ENCODE results near the gene ADAMTS2.
"Not testable (repeated sequence)": the region's sequence is repeated elsewhere in the genome, so short reads cannot be mapped to it uniquely, and the experiment has no call there.

Gene ADAMTS2

GRCh38 chr5:179112469-179113142 lies 232.7 kb downstream of the ADAMTS2 start:
- no peak for DNase-seq
- in situ Hi-C loops (cut with HindIII; ENCODE audit: low pct_ligation_motif_present, low pct_unique_long_range_greater_than_20kb, low sequenced_read_pairs): no loop called here

DNA sequence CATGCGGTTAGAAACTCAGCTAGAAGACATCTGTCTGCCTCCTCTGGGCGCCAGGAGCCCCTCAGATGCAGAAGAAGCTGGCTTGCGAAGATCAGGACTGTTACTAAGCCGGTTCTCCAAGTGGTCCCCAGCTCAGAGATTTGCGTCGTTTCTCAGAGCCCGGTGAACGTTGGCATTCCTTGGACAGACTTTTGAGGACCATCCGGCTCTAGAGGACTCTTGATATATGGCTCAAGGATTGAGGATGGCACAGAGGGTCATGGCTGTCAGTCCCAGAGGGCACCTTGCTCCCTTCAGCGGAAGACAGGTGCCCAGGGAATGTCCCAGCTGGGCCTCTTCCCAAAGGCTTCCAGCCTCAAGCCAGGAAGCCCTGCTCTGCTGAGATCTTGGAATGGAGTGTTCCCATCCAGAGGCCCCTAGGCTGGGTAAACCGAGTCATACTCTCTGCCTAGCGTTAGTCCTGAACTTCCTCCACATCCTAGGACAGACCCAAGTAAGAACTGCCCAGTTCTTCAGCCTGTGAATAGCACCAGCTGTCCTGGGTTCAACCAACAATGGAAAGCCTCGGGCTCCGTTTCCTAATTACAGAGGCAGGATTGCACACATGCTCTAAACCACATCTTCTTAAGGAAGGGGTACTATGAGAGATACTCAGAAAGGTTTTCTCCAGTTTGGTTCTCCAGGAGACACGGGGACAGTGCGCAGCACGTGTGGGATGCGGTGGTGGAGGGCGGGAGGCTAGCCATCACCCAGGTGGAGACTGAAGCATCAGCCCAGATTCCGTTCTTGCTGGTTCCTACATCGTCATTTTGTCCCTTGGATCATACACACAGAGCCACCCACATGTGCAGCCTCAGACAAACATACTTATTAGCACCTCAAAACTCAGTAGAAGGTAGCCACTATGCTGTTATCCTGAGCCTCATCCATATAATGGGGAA lies 233.7 kb downstream of the ADAMTS2 start:
- in situ Hi-C loops (cut with HindIII; ENCODE audit: low pct_ligation_motif_present, low pct_unique_long_range_greater_than_20kb, low sequenced_read_pairs): no loop called here
- no peak for DNase-seq

DNA sequence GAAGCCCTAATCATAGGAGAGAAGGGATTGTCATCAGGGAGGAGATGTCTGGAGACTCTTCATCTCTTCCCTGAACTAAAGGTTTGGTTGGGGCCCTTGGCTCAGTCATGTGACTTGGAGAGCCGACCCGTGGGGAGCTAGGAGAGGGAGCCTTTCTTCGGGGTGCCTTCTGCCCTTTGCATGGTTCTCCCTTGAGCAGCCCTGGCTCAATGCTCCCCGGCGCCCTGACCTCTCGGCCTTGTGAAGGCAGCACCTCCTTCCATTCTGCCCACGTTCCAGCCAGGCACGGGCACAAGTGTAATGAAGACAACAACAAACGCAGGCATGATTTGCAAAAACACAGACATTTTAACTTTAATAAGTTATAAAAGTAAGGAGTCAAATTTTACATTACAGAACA lies 234.7 kb downstream of the ADAMTS2 start:
- in situ Hi-C loops (cut with HindIII; ENCODE audit: low pct_ligation_motif_present, low pct_unique_long_range_greater_than_20kb, low sequenced_read_pairs): no loop called here
- DNase-seq: no peak

DNA sequence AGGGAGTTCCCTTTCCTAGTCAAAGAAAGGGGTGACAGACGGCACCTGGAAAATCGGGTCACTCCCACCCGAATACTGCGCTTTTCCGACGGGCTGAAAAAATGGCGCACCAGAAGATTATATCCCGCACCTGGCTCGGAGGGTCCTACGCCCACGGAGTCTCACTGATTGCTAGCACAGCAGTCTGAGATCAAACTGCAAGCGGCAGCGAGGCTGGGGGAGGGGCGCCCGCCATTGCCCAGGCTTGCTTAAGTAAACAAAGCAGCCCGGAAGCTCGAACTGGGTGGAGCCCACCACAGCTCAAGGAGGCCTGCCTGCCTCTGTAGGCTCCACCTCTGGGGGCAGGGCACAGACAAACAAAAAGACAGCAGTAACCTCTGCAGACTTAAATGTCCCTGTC lies 244.0 kb downstream of the ADAMTS2 start:
- DNase-seq; in situ Hi-C loops (cut with HindIII; ENCODE audit: low pct_ligation_motif_present, low pct_unique_long_range_greater_than_20kb, low sequenced_read_pairs): not testable (repeated sequence)

DNA sequence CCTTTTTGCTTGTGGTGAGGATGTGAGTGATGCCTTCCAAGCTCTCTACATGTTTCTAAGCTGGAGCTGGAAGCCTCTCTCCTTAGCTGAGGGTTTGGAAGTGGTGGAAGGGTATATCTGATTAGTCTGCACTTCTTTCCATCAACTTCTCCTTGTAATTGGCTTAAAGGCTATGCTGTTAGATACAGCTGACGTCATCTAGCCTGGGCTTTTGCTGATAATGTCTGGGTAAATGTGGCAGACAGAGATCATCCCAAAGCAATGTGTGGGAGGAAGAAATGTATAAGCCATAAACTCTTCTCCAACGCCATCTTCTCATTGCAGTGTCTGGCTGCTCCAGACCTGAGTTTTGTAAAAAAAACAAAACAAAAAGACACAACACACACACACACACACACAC lies 255.8 kb downstream of the ADAMTS2 start:
- no peak for DNase-seq
- in situ Hi-C loops (cut with HindIII; ENCODE audit: low pct_ligation_motif_present, low pct_unique_long_range_greater_than_20kb, low sequenced_read_pairs): no loop called here

- no peak for DNase-seq
- in situ Hi-C loops (cut with HindIII; ENCODE audit: low pct_ligation_motif_present, low pct_unique_long_range_greater_than_20kb, low sequenced_read_pairs): no loop called here
Observed at GRCh38 chr5:179080724-179081123, 264.5 kb downstream of the ADAMTS2 start.

DNA sequence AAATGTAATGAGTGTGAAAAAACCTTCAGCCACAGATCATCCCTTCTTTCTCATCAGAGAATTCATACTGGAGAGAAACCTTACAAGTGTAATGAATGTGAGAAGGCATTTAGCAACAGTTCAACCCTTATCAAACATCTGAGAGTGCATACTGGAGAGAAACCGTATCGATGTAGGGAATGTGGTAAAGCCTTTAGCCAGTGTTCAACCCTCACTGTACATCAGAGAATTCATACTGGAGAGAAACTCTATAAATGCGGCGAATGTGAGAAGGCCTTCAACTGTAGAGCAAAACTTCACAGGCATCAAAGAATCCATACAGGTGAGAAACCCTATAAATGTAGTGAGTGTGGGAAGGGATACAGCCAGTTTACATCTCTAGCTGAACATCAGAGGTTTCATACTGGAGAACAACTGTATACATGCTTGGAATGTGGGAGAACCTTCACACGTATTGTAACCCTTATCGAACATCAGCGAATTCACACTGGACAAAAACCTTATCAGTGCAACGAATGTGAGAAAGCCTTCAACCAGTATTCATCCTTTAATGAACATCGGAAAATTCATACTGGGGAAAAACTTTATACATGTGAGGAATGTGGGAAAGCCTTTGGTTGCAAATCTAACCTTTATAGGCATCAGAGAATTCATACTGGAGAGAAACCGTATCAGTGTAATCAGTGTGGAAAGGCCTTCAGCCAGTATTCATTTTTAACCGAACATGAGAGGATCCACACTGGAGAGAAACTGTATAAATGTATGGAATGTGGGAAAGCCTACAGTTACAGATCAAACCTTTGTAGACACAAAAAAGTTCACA lies 265.9 kb downstream of the ADAMTS2 start:
- no peak for DNase-seq
- in situ Hi-C loops (cut with HindIII; ENCODE audit: low pct_ligation_motif_present, low pct_unique_long_range_greater_than_20kb, low sequenced_read_pairs): no loop called here

GRCh38 chr5:179065703-179066102 lies 279.6 kb downstream of the ADAMTS2 start:
- no peak for DNase-seq
- in situ Hi-C loops (cut with HindIII; ENCODE audit: low pct_ligation_motif_present, low pct_unique_long_range_greater_than_20kb, low sequenced_read_pairs): no loop called here

DNA sequence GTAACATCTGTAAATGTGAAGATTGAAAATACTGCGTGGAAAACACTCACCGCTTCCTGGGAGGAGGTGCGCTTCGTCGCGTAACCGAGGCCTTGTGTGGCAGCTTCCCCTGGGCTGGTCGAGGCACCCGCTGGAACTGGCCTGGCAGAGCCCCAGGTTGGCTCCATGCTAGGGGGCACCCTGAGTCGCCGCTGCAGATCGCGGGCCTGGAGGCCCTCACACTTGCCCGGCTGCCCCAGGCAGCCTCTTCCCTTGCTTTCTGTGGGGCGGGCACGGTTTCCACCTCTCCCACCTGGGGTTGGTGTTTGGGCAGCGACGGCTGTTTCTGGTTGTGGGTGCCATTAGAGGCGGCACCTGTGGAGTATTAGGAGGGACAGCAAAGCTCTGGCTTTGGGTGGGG lies 284.2 kb downstream of the ADAMTS2 start:
- DNase-seq: no peak
- in situ Hi-C loops (cut with HindIII; ENCODE audit: low pct_ligation_motif_present, low pct_unique_long_range_greater_than_20kb, low sequenced_read_pairs): no loop called here

All from ACHN (cell line).